SKM-1 (cell line): ENCODE measurements around the gene KANSL1.
A peak's percentile ranks its signal among the peaks of the same experiment; 100 is the strongest.

ENCODE experiments used
- DNase-seq: peaks from one replicate; lab custom pipeline; 2025; ENCODE audit not compliant: unreplicated experiment; lab: John Stamatoyannopoulos, UW

The KANSL1 gene

GRCh38 chr17:46044286-46044928, 148.8 kb downstream of the KANSL1 start:
- peak; percentile 59 for DNase-seq

- DNase-seq, result no peak
Measured at GRCh38 chr17:46043606-46044005, 149.6 kb downstream of the KANSL1 start.

- no peak for DNase-seq
Measured at GRCh38 chr17:46042925-46043324, 150.3 kb downstream of the KANSL1 start.

GRCh38 chr17:46042246-46042645, 151.0 kb downstream of the KANSL1 start:
- DNase-seq, result no peak

- DNase-seq, result no peak
Measured at GRCh38 chr17:46039592-46040186, 153.5 kb downstream of the KANSL1 start.

- no peak for DNase-seq
Measured at GRCh38 chr17:46038937-46039336, 154.3 kb downstream of the KANSL1 start.

GRCh38 chr17:46038414-46038813, 154.8 kb downstream of the KANSL1 start:
- no peak for DNase-seq

GRCh38 chr17:46037722-46038255, 155.4 kb downstream of the KANSL1 start:
- DNase-seq, result no peak

- no peak for DNase-seq
Measured at GRCh38 chr17:46036491-46036890, 156.7 kb downstream of the KANSL1 start.

- DNase-seq, result no peak
Measured at GRCh38 chr17:46035112-46035818, 158.0 kb downstream of the KANSL1 start.

- no peak for DNase-seq
Measured at GRCh38 chr17:46033392-46033791, 159.8 kb downstream of the KANSL1 start.

- no peak for DNase-seq
Measured at GRCh38 chr17:46032909-46033308, 160.3 kb downstream of the KANSL1 start.

GRCh38 chr17:46031920-46032319, 161.3 kb downstream of the KANSL1 start:
- DNase-seq, result no peak

GRCh38 chr17:46031440-46031839, 161.8 kb downstream of the KANSL1 start:
- no peak for DNase-seq

GRCh38 chr17:46030752-46031151, 162.5 kb downstream of the KANSL1 start:
- DNase-seq, result no peak

- DNase-seq, result no peak
Measured at GRCh38 chr17:46029627-46030026, 163.6 kb downstream of the KANSL1 start.

- no peak for DNase-seq
Measured at GRCh38 chr17:46028981-46029565, 164.2 kb downstream of the KANSL1 start.

GRCh38 chr17:46028374-46028773, 164.9 kb downstream of the KANSL1 start:
- no peak for DNase-seq

- DNase-seq, result no peak
Measured at GRCh38 chr17:46027976-46028325, 165.3 kb downstream of the KANSL1 start.

GRCh38 chr17:46027048-46027975, 165.9 kb downstream of the KANSL1 start:
- no peak for DNase-seq
